Measurements from ENCODE around the gene CYP3A4.
"Not testable (repeated sequence)": the region's sequence is repeated elsewhere in the genome, so short reads cannot be mapped to it uniquely, and the experiment has no call there.

Gene CYP3A4

GRCh38 chr7:99778880-99779279 lies 5.1 kb downstream of the CYP3A4 start:
- no peaks in the 10 kb centered on the region for H4K20me1 ChIP-seq (ENCODE audit: insufficient read depth)
- TF ChIP-seq CTCF (conservative IDR thresholded peaks at IDR 0.05; ENCODE audit: low read depth, low read length): no peak
- H3K9ac ChIP-seq: no peak overlapping the region
- no peak overlapping the region for H3K27ac ChIP-seq
- H3K36me3 ChIP-seq (ENCODE audit: insufficient read depth): no peaks in the 10 kb centered on the region
- H3K27me3 ChIP-seq (ENCODE audit: insufficient read depth, low read depth): no peaks in the 10 kb centered on the region
- no peak overlapping the region for H2AFZ ChIP-seq (ENCODE audit: low read depth)
- no peaks in the 10 kb centered on the region for H3K79me2 ChIP-seq (ENCODE audit: insufficient read depth, low read depth)
- H3K4me3 ChIP-seq (IDR thresholded peaks at IDR 0.05; ENCODE audit: insufficient read depth, low read depth, low read length): no peak overlapping the region
- no peaks in the 10 kb centered on the region for H3K4me1 ChIP-seq (ENCODE audit: low read depth, poor library complexity, severe bottlenecking)
- H3K4me2 ChIP-seq: no peak overlapping the region

- not testable (repeated sequence) for H3K79me2 ChIP-seq (ENCODE audit: insufficient read depth, low read depth); H2AFZ ChIP-seq (ENCODE audit: low read depth); H3K27me3 ChIP-seq (ENCODE audit: insufficient read depth, low read depth); H3K27ac ChIP-seq; H3K4me2 ChIP-seq; H3K36me3 ChIP-seq (ENCODE audit: insufficient read depth); H4K20me1 ChIP-seq (ENCODE audit: insufficient read depth); H3K4me1 ChIP-seq (ENCODE audit: low read depth, poor library complexity, severe bottlenecking); H3K9ac ChIP-seq; H3K4me3 ChIP-seq (IDR thresholded peaks at IDR 0.05; ENCODE audit: insufficient read depth, low read depth, low read length)
Measured at GRCh38 chr7:99773395-99773794, 10.6 kb downstream of the CYP3A4 start.

- Histone ChIP-seq H3K4me1 (ENCODE audit: low read depth, poor library complexity, severe bottlenecking) (no peaks in the 10 kb centered on the region), H3K27ac (no peak overlapping the region), H3K27me3 (ENCODE audit: insufficient read depth, low read depth) (no peaks in the 10 kb centered on the region)
Measured at GRCh38 chr7:99772565-99772964, 11.4 kb downstream of the CYP3A4 start.

GRCh38 chr7:99769494-99769893 lies 14.5 kb downstream of the CYP3A4 start:
- not testable (repeated sequence) for H3K79me2 ChIP-seq (ENCODE audit: insufficient read depth, low read depth); H2AFZ ChIP-seq (ENCODE audit: low read depth); H3K27ac ChIP-seq; H3K36me3 ChIP-seq (ENCODE audit: insufficient read depth); H3K27me3 ChIP-seq (ENCODE audit: insufficient read depth, low read depth); H4K20me1 ChIP-seq (ENCODE audit: insufficient read depth); H3K4me1 ChIP-seq (ENCODE audit: low read depth, poor library complexity, severe bottlenecking); H3K4me3 ChIP-seq (IDR thresholded peaks at IDR 0.05; ENCODE audit: insufficient read depth, low read depth, low read length); H3K4me2 ChIP-seq; H3K9ac ChIP-seq

More at GRCh38 chr7:99772565-99772964, 11.4 kb downstream of the CYP3A4 start:
- no peaks in the 10 kb centered on the region for H3K36me3 ChIP-seq (ENCODE audit: insufficient read depth)
- no peaks in the 10 kb centered on the region for H4K20me1 ChIP-seq (ENCODE audit: insufficient read depth)
- H3K79me2 ChIP-seq (ENCODE audit: insufficient read depth, low read depth): no peaks in the 10 kb centered on the region
- TF ChIP-seq CTCF (conservative IDR thresholded peaks at IDR 0.05; ENCODE audit: low read depth, low read length): no peak
- H3K4me2 ChIP-seq: no peak overlapping the region
- no peak overlapping the region for H2AFZ ChIP-seq (ENCODE audit: low read depth)
- no peak overlapping the region; the same call in 1 of the 2 replicates for H3K9ac ChIP-seq
- H3K4me3 ChIP-seq (IDR thresholded peaks at IDR 0.05; ENCODE audit: insufficient read depth, low read depth, low read length): no peak overlapping the region

GRCh38 chr7:99768471-99768870 lies 15.5 kb downstream of the CYP3A4 start:
- Histone ChIP-seq H2AFZ (ENCODE audit: low read depth) (no peak overlapping the region), H3K9ac (no peak overlapping the region), H3K4me1 (ENCODE audit: low read depth, poor library complexity, severe bottlenecking) (no peaks in the 10 kb centered on the region), H3K36me3 (ENCODE audit: insufficient read depth) (no peaks in the 10 kb centered on the region), H3K27ac (no peak overlapping the region), H4K20me1 (ENCODE audit: insufficient read depth) (no peaks in the 10 kb centered on the region), H3K4me3 (IDR thresholded peaks at IDR 0.05; ENCODE audit: insufficient read depth, low read depth, low read length) (no peak overlapping the region), H3K27me3 (ENCODE audit: insufficient read depth, low read depth) (no peaks in the 10 kb centered on the region), H3K79me2 (ENCODE audit: insufficient read depth, low read depth) (no peaks in the 10 kb centered on the region), H3K4me2 (no peak overlapping the region)
- TF ChIP-seq CTCF (conservative IDR thresholded peaks at IDR 0.05; ENCODE audit: low read depth, low read length): no peak

Data from KMS-11 (cell line).